H1 (cell line): ENCODE data around the gene LGR4. TPM values are rescaled to one million over a fixed set of nuclear protein-coding genes. Genes with fewer than 3 reads are reported as not detected.

Experiments used
- CTCF ChIA-PET: fragments of 300-600 bp; sonication (Branson Sonifier 250); formaldehyde crosslinking; loops from one replicate; lab custom pipeline; 2021; ENCODE audit not compliant: partially characterized antibody; lab: Charles Lee
- POLR2A ChIA-PET: fragments of 300-600 bp; sonication (Branson Sonifier 250); formaldehyde crosslinking; loops from one replicate; lab custom pipeline; 2021; ENCODE audit warnings: inconsistent platforms; ENCODE audit not compliant: partially characterized antibody; lab: Charles Lee
- DNase-seq, 2 experiments: peaks; one replicate each; pipeline versions ENCODE4 v3.0.0 to v3.0.0-alpha.2; 2010 to 2022; ENCODE audit warnings: low spot score in 2 of 2, low read depth in 1 of 2, mixed read lengths in 1 of 2
- FAIRE-seq: peaks from 2 replicates; lab custom pipeline; 2011; peaks lifted over from hg19 to GRCh38; lab: Jason Lieb, UNC
- H2AFZ ChIP-seq: 2 replicates; pipeline ENCODE4 v1.8.1; 2012; ENCODE audit warnings: low read length, inconsistent platforms
- H2AK5ac ChIP-seq: 2 replicates; pipeline ENCODE4 v1.6.1; 2013; ENCODE audit warnings: low read depth, low read length
- H2BK120ac ChIP-seq: replicated peaks from 2 replicates; pipeline ENCODE3; 2013; ENCODE audit warnings: low read depth, low read length, inconsistent platforms
- H2BK12ac ChIP-seq: 2 replicates; pipeline ENCODE4 v1.6.1; 2013; ENCODE audit warnings: low read depth, low read length
- H2BK15ac ChIP-seq: 2 replicates; pipeline ENCODE4 v1.6.1; 2013; ENCODE audit warnings: low read length
- H2BK20ac ChIP-seq: 2 replicates; pipeline ENCODE4 v1.6.1; 2013; ENCODE audit warnings: low read length
- H2BK5ac ChIP-seq: 2 replicates; pipeline ENCODE4 v1.6.1; 2013; ENCODE audit warnings: low read depth, low read length
- H3K14ac ChIP-seq: 2 replicates; pipeline ENCODE4 v1.6.1; 2013; ENCODE audit warnings: inconsistent platforms; ENCODE audit not compliant: insufficient read length
- H3K18ac ChIP-seq: 2 replicates; pipeline ENCODE4 v1.6.1; 2013; ENCODE audit warnings: low read length; ENCODE audit errors: extremely low read depth
- H3K23ac ChIP-seq: 2 replicates; pipeline ENCODE4 v1.6.1; 2013; ENCODE audit warnings: inconsistent platforms; ENCODE audit not compliant: insufficient read length
- H3K23me2 ChIP-seq: 2 replicates; pipeline ENCODE4 v1.6.1; 2013; ENCODE audit warnings: low read depth, low read length
- H3K27ac ChIP-seq: 2 replicates; pipeline ENCODE4 v1.6.1; 2011; ENCODE audit warnings: low read depth, low read length, inconsistent platforms
- H3K27me3 ChIP-seq, 4 experiments: replicated peaks in 1 of 4; 1 replicate in 1 of 4; 2 replicates in 3 of 4; pipeline versions ENCODE4 v1.6.1 to v1.8.1; 2011 to 2013; ENCODE audit warnings: low read length in 3 of 4, mild to moderate bottlenecking in 3 of 4, inconsistent platforms in 2 of 4, mixed read lengths in 2 of 4, moderate library complexity in 1 of 4; ENCODE audit not compliant: control insufficient read depth in 3 of 4, insufficient read depth in 3 of 4; ENCODE audit errors: extremely low read depth in 1 of 4
- H3K36me3 ChIP-seq, 4 experiments: 2 replicates each; pipeline versions ENCODE4 v1.6.1 to v1.8.1; 2011 to 2013; ENCODE audit warnings: mild to moderate bottlenecking in 4 of 4, low read length in 3 of 4, moderate library complexity in 2 of 4, control low read depth in 1 of 4, inconsistent platforms in 1 of 4; ENCODE audit not compliant: insufficient read depth in 4 of 4, control insufficient read depth in 2 of 4
- H3K4ac ChIP-seq: replicated peaks from 2 replicates; pipeline ENCODE3; 2013; ENCODE audit warnings: low read length, low read depth, mixed read lengths, inconsistent platforms; ENCODE audit not compliant: insufficient read length
- H3K4me1 ChIP-seq, 4 experiments: replicated peaks in 1 of 4; 1 replicate in 1 of 4; 2 replicates in 3 of 4; pipeline versions ENCODE4 v1.6.1 to v1.8.1; 2011 to 2013; ENCODE audit warnings: low read length in 3 of 4, inconsistent platforms in 2 of 4, mixed read lengths in 1 of 4; ENCODE audit not compliant: insufficient read depth in 4 of 4, control insufficient read depth in 3 of 4
- H3K4me2 ChIP-seq, 2 experiments: 2 replicates each; pipeline versions ENCODE4 v1.6.1 to v1.8.1; 2011 to 2013; ENCODE audit warnings: low read depth in 2 of 2, low read length in 2 of 2, control low read depth in 1 of 2, inconsistent platforms in 1 of 2, mild to moderate bottlenecking in 1 of 2; ENCODE audit not compliant: insufficient read depth in 1 of 2
- H3K4me3 ChIP-seq, 4 experiments: fragments of 200-600, 300-600 bp in 1 of 4; sonication (generic), shearing (Covaris generic), sonication (Bioruptor Twin) in 1 of 4; 2 replicates each; pipeline versions ENCODE4 v1.5.1 to v1.8.1; 2011 to 2016; ENCODE audit warnings: low read length in 4 of 4, low read depth in 3 of 4, control low read depth in 2 of 4, inconsistent platforms in 2 of 4, mild to moderate bottlenecking in 2 of 4, mixed read lengths in 1 of 4, moderate library complexity in 1 of 4; ENCODE audit not compliant: insufficient read depth in 2 of 4; ENCODE audit errors: extremely low read depth in 1 of 4
- H3K56ac ChIP-seq: replicated peaks from 2 replicates; pipeline ENCODE3; 2013; ENCODE audit warnings: low read depth, mild to moderate bottlenecking, mixed read lengths, low read length, inconsistent platforms; ENCODE audit not compliant: insufficient read length
- H3K79me1 ChIP-seq: 2 replicates; pipeline ENCODE4 v1.6.1; 2013; ENCODE audit warnings: low read depth, low read length, control low read depth
- H3K79me2 ChIP-seq, 2 experiments: 2 replicates each; pipeline versions ENCODE4 v1.6.1 to v1.8.1; 2012 to 2013; ENCODE audit warnings: low read length in 2 of 2, mild to moderate bottlenecking in 2 of 2, inconsistent platforms in 1 of 2; ENCODE audit not compliant: insufficient read depth in 2 of 2, control insufficient read depth in 1 of 2
- H3K9ac ChIP-seq, 4 experiments: replicated peaks in 1 of 4; 1 replicate in 1 of 4; 2 replicates in 3 of 4; pipeline versions ENCODE4 v1.6.1 to v1.8.1; 2011 to 2013; ENCODE audit warnings: low read depth in 3 of 4, low read length in 3 of 4, control low read depth in 2 of 4, mild to moderate bottlenecking in 2 of 4, moderate library complexity in 2 of 4, inconsistent platforms in 1 of 4; ENCODE audit errors: extremely low read depth in 1 of 4
- H3K9me3 ChIP-seq, 2 experiments: 2 replicates each; pipeline versions ENCODE4 v1.6.1 to v1.8.1; 2012 to 2013; ENCODE audit warnings: mild to moderate bottlenecking in 2 of 2, moderate library complexity in 2 of 2, control low read depth in 1 of 2, inconsistent platforms in 1 of 2, low read depth in 1 of 2, low read length in 1 of 2, mixed read lengths in 1 of 2; ENCODE audit not compliant: insufficient read depth in 2 of 2
- H4K20me1 ChIP-seq, 2 experiments: replicated peaks in 1 of 2; 2 replicates each; pipeline versions ENCODE3 to v1.8.1; 2011 to 2013; ENCODE audit warnings: inconsistent platforms in 2 of 2, low read length in 2 of 2, mild to moderate bottlenecking in 1 of 2; ENCODE audit not compliant: insufficient read depth in 2 of 2, control insufficient read depth in 1 of 2
- H4K5ac ChIP-seq: 2 replicates; pipeline ENCODE4 v1.6.1; 2013; ENCODE audit warnings: low read length, low read depth, mixed read lengths, inconsistent platforms; ENCODE audit not compliant: insufficient read length
- H4K8ac ChIP-seq: 2 replicates; pipeline ENCODE4 v1.8.0; 2013; ENCODE audit warnings: mild to moderate bottlenecking, moderate library complexity, low read length, inconsistent platforms; ENCODE audit not compliant: insufficient read depth; ENCODE audit errors: extremely low read depth
- H4K91ac ChIP-seq: replicated peaks from 2 replicates; pipeline ENCODE3; 2013; ENCODE audit warnings: low read length, mixed read lengths, inconsistent platforms; ENCODE audit not compliant: insufficient read length
- CHD2 ChIP-seq: IDR thresholded peaks from 2 replicates; pipeline ENCODE4 v1.6.1; 2012; ENCODE audit warnings: low read length, improper control_type of control experiment
- KDM4A ChIP-seq: IDR thresholded peaks from one replicate; pipeline ENCODE4 v1.7.1; 2012; ENCODE audit warnings: low read depth, mild to moderate bottlenecking, moderate library complexity, low read length, inconsistent platforms; ENCODE audit not compliant: severe bottlenecking
- TAF7 ChIP-seq: optimal IDR thresholded peaks from 2 replicates; pipeline ENCODE3; 2011; ENCODE audit warnings: low read depth, mild to moderate bottlenecking, inconsistent platforms, low read length, moderate library complexity, borderline replicate concordance
- TBP ChIP-seq: IDR thresholded peaks from 2 replicates; pipeline ENCODE4 v1.6.1; 2011; ENCODE audit warnings: low read depth, low read length, improper control_type of control experiment
- polyA plus RNA-seq, 7 experiments: library from polyadenylated mRNA; depleted of rRNA in 3 of 7; stranded (reverse) in 5 of 7; unstranded in 2 of 7; fragments of >200 nt in 5 of 7; fragments of 200-250 nt in 2 of 7; gene quantifications; 1 replicate in 5 of 7; 2 replicates in 1 of 7; 4 replicates in 1 of 7; pipeline versions ENCODE4 v1.2.1 to v1.2.3, GENCODE V29; 2011 to 2013; ENCODE audit warnings: missing spikeins in 2 of 7, mixed read lengths in 2 of 7
- total RNA-seq: library from RNA; stranded (reverse); fragmentation: NEBNext Ultra II Directional; extraction: Animal tissue kit (Norgen Biotek cat#: 25700); gene quantifications from 2 replicates; pipeline ENCODE4 v1.2.1, GENCODE V29; 2021

Gene LGR4
- total and polyA plus RNA-seq, 2 of the 8 experiments (the other 6 are each of a cell fraction or from before 2014, with no cell fraction given) = 26.6 to 61.7 TPM

DNA sequence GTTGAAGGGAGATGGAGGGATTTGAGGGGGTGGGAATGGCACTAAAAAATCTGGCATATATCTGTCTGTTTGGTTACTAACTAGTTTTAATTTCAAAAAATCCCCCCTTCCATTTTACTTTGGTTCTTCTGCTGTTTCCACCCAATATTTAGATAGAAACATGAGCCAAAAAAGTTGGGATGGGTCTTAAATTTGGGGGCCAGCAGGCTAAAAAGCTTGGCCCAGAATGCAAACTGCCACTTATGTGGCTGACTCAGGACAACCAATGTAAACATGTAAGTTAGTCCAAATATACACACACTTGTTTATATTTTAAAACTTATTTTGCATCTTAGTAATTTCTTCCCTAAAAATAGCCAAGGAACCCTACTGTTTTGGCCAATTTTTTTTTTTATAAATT is 35.7 kb downstream of the LGR4 start:
- Histone ChIP-seq H3K4me2 (no peak overlapping the region), H2AK5ac (no peak overlapping the region), H3K56ac (no peak overlapping the region), H4K5ac (no peak overlapping the region), H3K23me2 (no peaks in the 10 kb centered on the region; the same call in 1 of the 2 replicates), H3K18ac (no peak overlapping the region), H2BK20ac (no peak overlapping the region), H2BK5ac (no peak overlapping the region), H3K27ac (no peak overlapping the region), H2BK12ac (no peak overlapping the region), H2AFZ (no peak overlapping the region), H4K8ac (no peak overlapping the region), H4K20me1 (peaks cover 0 to 3% of the 10 kb centered on the region in 2 experiments), H3K79me1 (peaks cover 12% of the 10 kb centered on the region), H3K4me1 (peaks cover 11 to 22% (median 17%) of the 10 kb centered on the region in 4 experiments; a peak in 5 of 7 replicates), H3K4me3 (no peak overlapping the region), H2BK120ac (no peak overlapping the region), H3K79me2 (peaks cover 28 to 93% of the 10 kb centered on the region in 2 experiments), H3K23ac (no peak overlapping the region), H3K4ac (no peak overlapping the region), H3K9ac (no peak overlapping the region), H3K27me3 (no peaks in the 10 kb centered on the region), H4K91ac (no peak overlapping the region), H3K9me3 (no peaks in the 10 kb centered on the region), H3K36me3 (no peaks in the 10 kb centered on the region; a peak in 1 of 8 replicates), H2BK15ac (no peak overlapping the region), H3K14ac (no peak overlapping the region)
- TF ChIP-seq TBP = no peak
- TF ChIP-seq TAF7 = no peak
- TF ChIP-seq KDM4A = no peak
- no peak for TF ChIP-seq CHD2
- ChIA-PET POLR2A (no interaction called here), CTCF (interaction anchor here (1.3 to 1.8 kb wide), 2 partner anchors 13 to 16 kb away, joined by 4 to 5 read pairs; no protein-coding TSS in a partner anchor)
- no peak for DNase-seq
- FAIRE-seq = no peak
